HFFc6 (cell line): ENCODE data around the gene PDGFC. TPM values are rescaled to one million over a fixed set of nuclear protein-coding genes. Genes with fewer than 3 reads are reported as not detected.

Experiments
- DNase-seq: peaks from one replicate; pipeline ENCODE4 v3.0.0-alpha.2; 2018
- H3K27ac Mint-ChIP-seq: 2 replicates; pipeline ENCODE4 v1.8.0; 2020; ENCODE audit warnings: mild to moderate bottlenecking, mixed read lengths
- H3K27me3 Mint-ChIP-seq: 2 replicates; pipeline ENCODE4 v1.8.0; 2021; ENCODE audit warnings: mild to moderate bottlenecking, moderate library complexity, mixed read lengths; ENCODE audit not compliant: insufficient read depth
- H3K36me3 Mint-ChIP-seq: 2 replicates; pipeline ENCODE4 v1.8.0; 2021; ENCODE audit warnings: low read depth, mixed read lengths
- H3K4me1 Mint-ChIP-seq: 2 replicates; pipeline ENCODE4 v1.8.0; 2020; ENCODE audit warnings: low read depth, mixed read lengths
- H3K4me3 Mint-ChIP-seq: 2 replicates; pipeline ENCODE4 v1.8.0; 2020; ENCODE audit warnings: mild to moderate bottlenecking, moderate library complexity, mixed read lengths
- H3K9me3 Mint-ChIP-seq: 2 replicates; pipeline ENCODE4 v1.8.0; 2020; ENCODE audit warnings: mild to moderate bottlenecking, mixed read lengths
- CTCF ChIP-seq: fragments of 200-600 bp; sonication (generic); IDR thresholded peaks from 2 replicates; pipeline ENCODE4 v1.5.0; 2021; ENCODE audit warnings: antibody characterized with exemption, mild to moderate bottlenecking
- total RNA-seq, 6 experiments: library from RNA; stranded (reverse); fragmentation: NEBNext Ultra II Directional; extraction: Animal tissue kit (Norgen Biotek cat#: 25700); gene quantifications; 2 replicates in 1 of 6; 3 replicates in 5 of 6; pipeline ENCODE4 v1.2.3, GENCODE V29; 2021

Gene PDGFC
- total RNA-seq, 6 experiments from 2014 or later: 71.5 to 112 (median 76.1) TPM

- no peaks in the 10 kb centered on the region for H3K9me3 Mint-ChIP-seq
- TF ChIP-seq CTCF: no peak
- H3K27ac Mint-ChIP-seq: no peak overlapping the region
- peaks cover 75% of the 10 kb centered on the region for H3K4me1 Mint-ChIP-seq
- peak; percentile 61 for DNase-seq
- H3K27me3 Mint-ChIP-seq: peaks cover 4% of the 10 kb centered on the region; the same call in 1 of the 2 replicates
- H3K4me3 Mint-ChIP-seq: peak overlapping the region; percentile 12
- peaks cover 13% of the 10 kb centered on the region for H3K36me3 Mint-ChIP-seq
These were observed 2.7 kb upstream of the PDGFC start for GRCh38 chr4:156974264-156974663.

GRCh38 chr4:156972379-156973015 lies 898 bp upstream of the PDGFC start:
- no peak for TF ChIP-seq CTCF
- DNase-seq: no peak
- Mint-ChIP-seq H3K4me3 (peak overlapping the region; percentile 83), H3K36me3 (peaks cover 15% of the 10 kb centered on the region), H3K27ac (peak overlapping the region; percentile 67), H3K4me1 (peaks cover 75% of the 10 kb centered on the region), H3K9me3 (no peaks in the 10 kb centered on the region), H3K27me3 (peaks cover 4% of the 10 kb centered on the region; the same call in 1 of the 2 replicates)

- peak overlapping the region; percentile 80 for H3K27ac Mint-ChIP-seq
- peaks cover 4% of the 10 kb centered on the region; the same call in 1 of the 2 replicates for H3K27me3 Mint-ChIP-seq
- no peaks in the 10 kb centered on the region for H3K9me3 Mint-ChIP-seq
- no peak for DNase-seq
- H3K4me1 Mint-ChIP-seq: peaks cover 75% of the 10 kb centered on the region
- H3K36me3 Mint-ChIP-seq: peaks cover 25% of the 10 kb centered on the region
- H3K4me3 Mint-ChIP-seq: peak overlapping the region; percentile 91
- TF ChIP-seq CTCF: no peak
These were observed 379 bp downstream of the PDGFC start for GRCh38 chr4:156971165-156971675.

GRCh38 chr4:156970501-156971164 lies 966 bp downstream of the PDGFC start:
- peak overlapping the region; percentile 80 for H3K27ac Mint-ChIP-seq
- peaks cover 4% of the 10 kb centered on the region; the same call in 1 of the 2 replicates for H3K27me3 Mint-ChIP-seq
- H3K9me3 Mint-ChIP-seq: no peaks in the 10 kb centered on the region
- H3K4me1 Mint-ChIP-seq: peaks cover 75% of the 10 kb centered on the region
- peak; percentile 54 for DNase-seq
- TF ChIP-seq CTCF: peak; percentile 63
- H3K4me3 Mint-ChIP-seq: peak overlapping the region; percentile 91
- peaks cover 30% of the 10 kb centered on the region for H3K36me3 Mint-ChIP-seq

GRCh38 chr4:156969911-156970310 lies 1.7 kb downstream of the PDGFC start:
- Mint-ChIP-seq H3K9me3 (no peaks in the 10 kb centered on the region), H3K36me3 (peaks cover 34% of the 10 kb centered on the region), H3K4me3 (peak overlapping the region; percentile 91), H3K27ac (peak overlapping the region; percentile 80), H3K4me1 (peaks cover 72% of the 10 kb centered on the region), H3K27me3 (peaks cover 4% of the 10 kb centered on the region; the same call in 1 of the 2 replicates)
- DNase-seq: no peak
- TF ChIP-seq CTCF: no peak
